ENCODE measurements around the gene SMTNL1. TPM values are rescaled to one million over a fixed set of nuclear protein-coding genes. Genes with fewer than 3 reads are reported as not detected.
A peak's percentile ranks its signal among the peaks of the same experiment; 100 is the strongest.

SMTNL1 gene
- total RNA-seq, 8 experiments from 2014 or later = 0.25 to 0.60 (median 0.42) TPM; not detected in 1

DNA sequence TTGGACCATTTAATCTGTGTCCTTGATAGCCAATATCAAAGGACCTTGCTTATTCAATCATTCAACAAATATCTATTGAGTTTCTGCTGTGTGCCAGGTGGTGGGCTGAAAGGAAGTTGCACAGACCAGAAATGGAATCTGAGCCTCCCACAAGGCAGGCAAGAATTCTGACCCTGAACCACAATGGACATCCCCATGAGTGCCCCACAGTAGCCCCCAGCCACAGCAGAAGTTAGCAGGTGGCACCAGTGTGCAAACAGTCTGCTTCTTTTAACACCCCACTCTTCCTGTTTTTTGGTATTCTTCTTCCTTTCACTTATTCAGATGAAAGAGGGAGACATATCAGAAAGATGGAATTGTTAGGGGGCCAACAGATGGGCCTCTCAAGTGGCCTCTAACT lies 47.9 kb downstream of the SMTNL1 start:
- no peak for ATAC-seq (replicated peaks in 6 of 8)
- Histone ChIP-seq H3K4me1 (replicated peaks in 1 of 2) (peaks cover 5 to 6% of the 10 kb centered on the region in 2 donors), H3K4me3 (no peak overlapping the region), H3K27ac (no peak overlapping the region)
- in situ Hi-C loops (cut with MboI; ENCODE audit: low pct_unique_long_range_greater_than_20kb in 2 of 9, low sequenced_read_pairs in 9 of 9, unreplicated experiment in 9 of 9) = no loop called here

DNA sequence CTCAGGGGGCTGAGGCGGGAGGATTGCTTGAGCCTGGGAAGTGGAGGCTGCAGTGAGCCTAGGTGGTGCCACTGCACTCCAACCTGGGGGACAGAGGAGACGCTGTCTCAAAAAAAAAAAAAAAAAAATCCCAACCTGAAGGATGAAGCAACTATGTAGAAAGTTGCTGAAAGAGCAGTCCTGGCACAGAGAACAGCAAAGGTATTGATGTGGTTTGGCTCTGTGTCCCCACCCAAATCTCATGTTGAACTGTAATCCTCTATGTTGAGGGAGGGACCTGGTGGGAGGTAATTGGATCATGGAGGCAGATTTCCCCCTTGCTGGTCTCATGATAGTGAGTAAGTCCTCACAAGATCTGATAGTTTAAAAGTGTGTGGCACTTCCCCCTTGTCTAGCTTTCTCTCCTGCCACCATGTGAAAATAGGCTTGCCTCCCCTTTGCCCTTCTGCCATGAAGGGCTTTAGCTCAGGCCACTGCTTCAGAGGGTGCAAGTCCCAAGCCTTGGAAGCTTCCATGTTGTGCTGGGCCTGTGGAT lies 49.4 kb downstream of the SMTNL1 start:
- Histone ChIP-seq H3K27ac (no peak overlapping the region), H3K4me1 (replicated peaks in 1 of 2) (peaks cover 5 to 6% of the 10 kb centered on the region in 2 donors), H3K4me3 (no peak overlapping the region)
- ATAC-seq (replicated peaks in 6 of 8) = no peak
- 29 to 100% (median 80%) methylated on average over 1 of the region's 2 CpGs; no CpG with 5 or more reads in 7 of the 10 experiments for WGBS, 10 experiments
- in situ Hi-C loops (cut with MboI; ENCODE audit: low pct_unique_long_range_greater_than_20kb in 2 of 9, low sequenced_read_pairs in 9 of 9, unreplicated experiment in 9 of 9) = no loop called here

DNA sequence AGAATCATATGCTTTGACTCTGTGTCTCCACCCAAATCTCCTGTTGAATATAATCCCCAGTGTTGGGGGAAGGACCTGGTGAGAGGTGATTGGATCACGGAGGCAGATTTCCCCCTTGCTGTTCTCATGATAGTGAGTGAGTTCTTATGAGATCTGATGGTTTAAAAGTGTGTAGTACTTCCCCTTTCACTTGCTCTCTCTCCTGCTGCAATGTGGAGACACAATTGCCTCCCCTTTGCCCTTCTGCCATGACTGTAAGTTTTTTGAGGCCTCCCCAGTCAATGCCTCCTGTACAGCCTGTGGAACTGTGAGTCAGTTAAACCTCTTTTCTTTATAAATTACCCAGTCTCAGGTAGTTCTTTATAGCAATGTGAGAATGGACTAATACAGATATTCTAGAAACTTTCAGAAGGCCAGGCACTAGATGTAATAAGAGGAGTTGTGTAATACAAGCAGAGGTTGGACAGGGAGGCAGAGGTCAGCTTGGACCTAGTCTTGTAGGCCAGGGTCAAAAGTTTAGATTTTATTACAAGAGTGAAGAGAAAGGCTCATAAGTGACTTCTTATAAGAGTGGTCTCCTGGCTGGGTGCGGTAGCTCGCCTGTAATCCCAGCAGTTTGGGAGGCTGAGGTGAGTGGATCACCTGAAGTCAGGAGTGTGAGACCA lies 50.8 kb downstream of the SMTNL1 start:
- in situ Hi-C loops (cut with MboI; ENCODE audit: low pct_unique_long_range_greater_than_20kb in 2 of 9, low sequenced_read_pairs in 9 of 9, unreplicated experiment in 9 of 9) = no loop called here
- WGBS, 10 experiments = 0 to 100% (median 91%) methylated on average over 1 to 3 of the region's 3 CpGs; no CpG with 5 or more reads in 2 of the 10 experiments
- Histone ChIP-seq H3K4me1 (replicated peaks in 1 of 2) (peaks cover 6 to 11% of the 10 kb centered on the region in 2 donors), H3K27ac (no peak overlapping the region), H3K4me3 (no peak overlapping the region)
- no peak for ATAC-seq (replicated peaks in 6 of 8)

DNA sequence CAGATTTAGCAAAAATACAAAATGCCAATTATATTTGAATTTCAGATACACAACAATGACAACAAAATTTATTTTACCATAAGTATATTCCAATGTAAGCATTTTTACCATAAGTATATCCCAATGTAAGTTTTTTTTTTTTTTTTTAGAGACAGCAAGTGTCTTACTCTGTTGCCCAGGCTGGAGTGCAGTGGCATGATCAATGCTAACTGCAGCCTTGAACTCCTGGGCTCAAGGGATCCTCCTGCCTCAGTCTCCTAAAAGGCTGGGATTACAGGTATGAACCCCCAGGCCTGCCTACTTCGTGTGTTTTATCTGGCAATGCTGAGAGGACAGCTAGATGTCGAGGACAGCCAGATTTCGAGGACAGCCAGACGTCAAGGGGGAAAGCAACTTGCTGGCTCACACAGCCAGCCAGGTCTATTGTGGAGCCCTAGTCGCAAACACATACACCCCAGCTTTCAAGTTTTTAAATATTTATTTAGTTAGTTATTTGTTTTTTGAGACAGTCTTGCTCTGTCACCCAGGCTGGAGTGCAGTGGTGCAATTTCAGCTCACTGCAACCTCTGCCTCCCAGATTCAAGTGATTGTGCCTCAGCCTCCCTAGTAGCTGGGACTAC lies 59.0 kb downstream of the SMTNL1 start:
- H3K4me3 ChIP-seq = no peak overlapping the region
- WGBS, 10 experiments = 50 to 100% (median 69%) methylated on average over 1 to 5 of the region's 5 CpGs; no CpG with 5 or more reads in 1 of the 10 experiments
- ATAC-seq (replicated peaks in 6 of 8) = no peak
- peaks cover 20 to 32% of the 10 kb centered on the region in 2 donors for H3K4me1 ChIP-seq (replicated peaks in 1 of 2)
- in situ Hi-C loops (cut with MboI; ENCODE audit: low pct_unique_long_range_greater_than_20kb in 2 of 9, low sequenced_read_pairs in 9 of 9, unreplicated experiment in 9 of 9) = no loop called here
- no peak overlapping the region for H3K27ac ChIP-seq

- Histone ChIP-seq H3K27ac (peak within 1 kb of the TSS; percentile 27 to 62), H3K4me3 (peak within 1 kb of the TSS; percentile 7 to 29 (median 15)), H3K4me1 (replicated peaks in 1 of 2) (peaks cover 20 to 32% of the 10 kb centered on the region in 2 donors)
- WGBS, 10 experiments = 0 to 6% methylated on average over 1 to 3 of the region's 10 CpGs; no CpG with 5 or more reads in 8 of the 10 experiments
- in situ Hi-C loops (cut with MboI; ENCODE audit: low pct_unique_long_range_greater_than_20kb in 2 of 9, low sequenced_read_pairs in 9 of 9, unreplicated experiment in 9 of 9) = no loop called here
- peak; percentile 33 to 78 (median 53) for ATAC-seq (replicated peaks in 6 of 8)
These were observed 60.1 kb downstream of the SMTNL1 start, which contains the start of gene SERPING1 for GRCh38 chr11:57597461-57597915. Gene SERPING1 (plus strand): TSS chr11:57597685. CDS start chr11:57598271, 586 bp downstream.

DNA sequence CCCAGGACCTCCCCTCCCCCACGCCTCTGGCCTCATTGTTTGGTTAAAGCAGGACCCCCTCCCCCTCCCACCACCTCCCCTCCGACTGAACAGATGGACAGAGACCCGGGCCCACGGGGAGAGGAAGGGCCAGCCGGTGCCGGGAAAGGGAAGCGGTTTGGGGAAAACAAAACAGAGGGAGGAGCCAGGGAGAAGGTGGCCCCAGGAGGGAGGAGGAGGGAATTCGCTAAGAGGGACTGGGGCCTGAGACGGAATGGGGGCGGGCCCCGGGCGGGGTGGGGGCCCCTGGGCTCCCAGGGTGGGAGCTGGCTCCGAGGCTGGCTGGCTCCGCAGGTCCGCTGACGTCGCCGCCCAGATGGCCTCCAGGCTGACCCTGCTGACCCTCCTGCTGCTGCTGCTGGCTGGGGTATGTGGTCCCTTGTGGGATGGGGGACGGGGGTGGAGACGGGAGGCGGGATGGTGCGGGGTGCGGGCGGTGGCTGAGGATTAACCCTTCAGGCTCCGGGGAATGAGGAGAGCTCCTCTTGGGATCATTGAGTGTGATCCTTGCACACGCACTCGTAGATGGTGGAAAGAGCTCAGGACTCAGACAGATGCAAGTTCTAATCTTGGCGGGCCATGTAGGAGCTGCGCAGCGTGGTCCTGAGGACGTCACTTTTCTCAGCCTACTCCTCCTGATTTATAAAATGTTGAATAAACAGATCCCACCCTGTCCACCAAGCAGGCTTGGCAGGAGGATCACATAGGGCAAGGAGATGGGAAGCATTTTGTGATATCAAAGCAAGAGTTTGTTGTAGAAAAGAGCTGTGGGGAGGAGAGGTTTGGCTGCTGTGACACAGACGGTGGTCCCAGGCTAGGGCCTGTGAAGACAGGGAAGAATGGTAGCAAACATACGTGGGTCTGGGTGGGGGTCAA lies 60.8 kb downstream of the SMTNL1 start:
- 8 to 20% (median 17%) methylated on average over 1 to 4 of the region's 33 CpGs; no CpG with 5 or more reads in 4 of the 10 experiments for WGBS, 10 experiments
- peak; percentile 79 to 91 (median 88) for ATAC-seq (replicated peaks in 6 of 8)
- in situ Hi-C loops (cut with MboI; ENCODE audit: low pct_unique_long_range_greater_than_20kb in 2 of 9, low sequenced_read_pairs in 9 of 9, unreplicated experiment in 9 of 9) = no loop called here
- H3K4me1 ChIP-seq (replicated peaks in 1 of 2) = peaks cover 20 to 27% of the 10 kb centered on the region in 2 donors
- peak overlapping the region; percentile 7 to 29 (median 15) for H3K4me3 ChIP-seq
- peak overlapping the region; percentile 27 to 62 for H3K27ac ChIP-seq

- H3K4me3 ChIP-seq = peak overlapping the region in 3 of 5 donors; percentile 15 to 29 (median 28)
- ATAC-seq (replicated peaks in 6 of 8) = no peak
- peak overlapping the region; percentile 18 to 27 for H3K27ac ChIP-seq
- peaks cover 20 to 26% of the 10 kb centered on the region in 2 donors for H3K4me1 ChIP-seq (replicated peaks in 1 of 2)
- 58 to 100% (median 64%) methylated on average over 1 to 3 of the region's 5 CpGs; no CpG with 5 or more reads in 3 of the 10 experiments for WGBS, 10 experiments
- in situ Hi-C loops (cut with MboI; ENCODE audit: low pct_unique_long_range_greater_than_20kb in 2 of 9, low sequenced_read_pairs in 9 of 9, unreplicated experiment in 9 of 9) = no loop called here
These were observed 61.4 kb downstream of the SMTNL1 start for GRCh38 chr11:57598831-57599155.

DNA sequence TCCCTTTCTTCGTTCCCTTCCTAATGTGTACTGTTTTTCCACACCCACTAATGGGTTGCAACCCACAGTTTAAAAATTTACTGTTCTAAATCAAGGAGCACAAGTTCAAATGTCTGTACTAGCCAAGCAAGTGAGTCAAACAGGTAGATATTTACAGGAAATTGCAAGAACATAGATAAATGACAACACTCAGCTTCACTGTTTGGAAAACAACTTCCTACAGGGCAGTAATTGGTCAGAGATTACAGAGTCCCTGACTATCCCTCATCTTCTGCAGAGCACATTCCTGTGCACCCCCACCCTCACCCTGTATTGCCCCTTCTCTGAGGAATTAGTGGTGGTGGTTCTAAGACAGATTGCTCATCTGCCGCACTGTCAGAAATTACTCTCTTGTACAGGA lies 62.0 kb downstream of the SMTNL1 start:
- H3K4me3 ChIP-seq = no peak overlapping the region
- in situ Hi-C loops (cut with MboI; ENCODE audit: low pct_unique_long_range_greater_than_20kb in 2 of 9, low sequenced_read_pairs in 9 of 9, unreplicated experiment in 9 of 9) = no loop called here
- no peak overlapping the region for H3K27ac ChIP-seq
- ATAC-seq (replicated peaks in 6 of 8) = no peak
- H3K4me1 ChIP-seq (replicated peaks in 1 of 2) = peaks cover 20 to 26% of the 10 kb centered on the region in 2 donors
- 17 to 78% (median 50%) methylated on average over 1 to 2 of the region's 2 CpGs; no CpG with 5 or more reads in 1 of the 10 experiments for WGBS, 10 experiments

Other genes with a start within 250 kb of the SMTNL1 start
- gene TNKS1BP1, start 212.6 kb upstream of the SMTNL1 start, total RNA-seq = 100 to 1,000 TPM in 2 of 8 experiments, 10 to 100 TPM in 6; 28.4 to 104 (median 55.4) TPM
- 100 to 1,000 TPM in 4 of 8 experiments, 10 to 100 TPM in 4; 64.9 to 164 (median 101) TPM for gene SSRP1, start 201.7 kb upstream of the SMTNL1 start, total RNA-seq
- 100 to 1,000 TPM in 3 of 8 experiments, 10 to 100 TPM in 1, under 1 TPM in 2, not detected in 2; 0.36 to 153 (median 99.5) TPM for gene P2RX3, start 199.2 kb upstream of the SMTNL1 start, total RNA-seq
- not detected for gene PRG3, start 156.4 kb upstream of the SMTNL1 start, total RNA-seq
- 1 to 10 TPM in 1 of 8 experiments, under 1 TPM in 2, not detected in 5; 0.18 to 1.1 (median 0.29) TPM for gene PRG2, start 146.9 kb upstream of the SMTNL1 start, total RNA-seq
- gene SLC43A3, start 110.5 kb upstream of the SMTNL1 start, total RNA-seq = 10 to 100 TPM in 2 of 8 experiments, 1 to 10 TPM in 4, under 1 TPM in 2; 0.43 to 25.8 (median 3.0) TPM
- 10 to 100 TPM in 1 of 8 experiments, 1 to 10 TPM in 6, under 1 TPM in 1; 0.25 to 11.6 (median 5.8) TPM for gene RTN4RL2, start 77.1 kb upstream of the SMTNL1 start, total RNA-seq
- 10 to 100 TPM in 2 of 8 experiments, 1 to 10 TPM in 4, under 1 TPM in 2; 0.32 to 13.7 (median 2.1) TPM for gene SLC43A1, start 21.9 kb upstream of the SMTNL1 start, total RNA-seq
- 10 to 100 TPM; 28.3 to 86.7 (median 58.9) TPM for gene TIMM10, start 6.8 kb upstream of the SMTNL1 start, total RNA-seq
- gene UBE2L6, start 30.1 kb downstream of the SMTNL1 start, total RNA-seq = 100 to 1,000 TPM in 2 of 8 experiments, 10 to 100 TPM in 6; 22.6 to 177 (median 52.5) TPM
- 10 to 100 TPM in 4 of 8 experiments, 1 to 10 TPM in 4; 1.7 to 35.1 (median 9.9) TPM for gene SERPING1, start 60.1 kb downstream of the SMTNL1 start, total RNA-seq
- 10 to 100 TPM in 4 of 8 experiments, 1 to 10 TPM in 4; 3.7 to 13.1 (median 8.8) TPM for gene YPEL4, start 112.3 kb downstream of the SMTNL1 start, total RNA-seq
- gene CLP1, start 120.2 kb downstream of the SMTNL1 start, total RNA-seq = 10 to 100 TPM in 7 of 8 experiments, 1 to 10 TPM in 1; 9.9 to 19.0 (median 12.9) TPM
- 10 to 100 TPM; 15.2 to 59.5 (median 31.5) TPM for gene ZDHHC5, start 130.5 kb downstream of the SMTNL1 start, total RNA-seq
- gene MED19, start 174.6 kb downstream of the SMTNL1 start, total RNA-seq = 10 to 100 TPM; 16.3 to 35.2 (median 29.2) TPM
- 100 to 1,000 TPM in 4 of 8 experiments, 10 to 100 TPM in 4; 70.0 to 149 (median 105) TPM for gene TMX2, start 175.0 kb downstream of the SMTNL1 start, total RNA-seq
- gene SELENOH, start 203.9 kb downstream of the SMTNL1 start, total RNA-seq = 100 to 1,000 TPM; 113 to 203 (median 149) TPM
- gene BTBD18, start 214.2 kb downstream of the SMTNL1 start, total RNA-seq = 1 to 10 TPM in 5 of 8 experiments, under 1 TPM in 3; 0.46 to 6.1 (median 1.1) TPM
- gene CTNND1, start 224.2 kb downstream of the SMTNL1 start, total RNA-seq = 100 to 1,000 TPM in 2 of 8 experiments, 10 to 100 TPM in 6; 59.5 to 166 (median 86.1) TPM

Data from motor neuron (in vitro differentiated cells).